ENCODE measurements around the gene DNAJC4. TPM values are rescaled to one million over a fixed set of nuclear protein-coding genes. Genes with fewer than 3 reads are reported as not detected.
A peak's percentile ranks its signal among the peaks of the same experiment; 100 is the strongest.

Gene DNAJC4
- total and polyA plus RNA-seq, 2 donors = 10.7 to 57.6 TPM

DNA sequence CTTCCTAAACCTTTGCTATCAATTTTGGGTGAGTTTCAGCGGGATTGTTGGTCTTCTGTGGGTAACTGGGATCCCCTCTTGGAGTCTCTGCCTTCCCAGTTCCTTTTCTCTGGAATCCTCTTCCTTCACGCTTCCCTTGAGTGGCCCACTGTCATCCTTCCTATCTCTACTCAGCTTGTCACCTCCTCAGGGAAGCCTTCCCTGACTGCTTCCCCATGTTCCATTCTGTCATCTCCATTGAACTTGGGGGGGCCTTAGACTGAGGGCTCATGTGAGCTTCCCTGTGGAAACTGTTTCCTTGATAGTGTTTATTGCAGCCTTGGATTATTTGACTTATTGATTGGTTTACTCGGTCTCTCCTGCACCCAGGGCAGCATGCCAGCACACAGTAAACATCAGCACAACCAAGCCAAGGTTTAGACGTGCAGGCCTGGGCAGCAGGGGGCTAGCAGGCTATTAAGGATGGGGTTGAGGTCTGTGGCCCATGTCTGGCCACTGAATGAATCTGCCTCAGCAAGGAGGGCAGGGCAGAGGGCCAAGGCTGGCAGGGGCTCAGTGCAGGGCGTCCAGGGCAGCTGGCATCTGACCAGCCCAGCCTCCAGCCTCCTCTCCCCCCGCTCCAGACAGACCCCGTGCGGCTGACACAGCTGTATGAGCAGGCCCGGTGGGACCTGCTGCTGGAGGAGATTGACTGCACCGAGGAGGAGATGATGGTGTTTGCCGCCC is 11.6 kb upstream of the DNAJC4 start:
- no peaks in the 10 kb centered on the region for H3K4me1 ChIP-seq (ENCODE audit: insufficient read depth)
- 64% methylated on average over 11 of the region's 11 CpGs for WGBS
- no peak overlapping the region for H3K27ac ChIP-seq (ENCODE audit: low read depth)
- H3K4me3 ChIP-seq (ENCODE audit: low read depth, low read length) = no peak overlapping the region
- H3K36me3 ChIP-seq (ENCODE audit: insufficient read depth) = no peaks in the 10 kb centered on the region
- no peak for DNase-seq (ENCODE audit: extremely low spot score)

DNA sequence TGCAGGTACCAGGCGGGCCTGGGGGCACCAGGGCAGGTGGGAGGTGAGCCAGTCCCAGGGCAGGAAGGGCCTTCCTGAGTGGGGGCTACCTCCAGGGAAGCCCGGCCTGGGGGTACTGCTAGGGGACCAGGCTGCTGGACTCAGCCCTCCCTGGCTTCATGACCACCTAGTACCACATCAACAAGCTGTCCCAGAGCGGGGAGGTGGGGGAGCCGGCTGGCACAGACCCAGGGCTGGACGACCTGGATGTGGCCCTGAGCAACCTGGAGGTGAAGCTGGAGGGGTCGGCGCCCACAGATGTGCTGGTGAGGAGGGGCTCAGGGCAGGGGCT is 11.0 kb upstream of the DNAJC4 start:
- 90% methylated on average over 7 of the region's 7 CpGs for WGBS
- Histone ChIP-seq H3K4me1 (ENCODE audit: insufficient read depth) (no peaks in the 10 kb centered on the region), H3K36me3 (ENCODE audit: insufficient read depth) (no peaks in the 10 kb centered on the region), H3K27ac (ENCODE audit: low read depth) (no peak overlapping the region), H3K4me3 (ENCODE audit: low read depth, low read length) (no peak overlapping the region)
- DNase-seq (ENCODE audit: extremely low spot score) = no peak

DNA sequence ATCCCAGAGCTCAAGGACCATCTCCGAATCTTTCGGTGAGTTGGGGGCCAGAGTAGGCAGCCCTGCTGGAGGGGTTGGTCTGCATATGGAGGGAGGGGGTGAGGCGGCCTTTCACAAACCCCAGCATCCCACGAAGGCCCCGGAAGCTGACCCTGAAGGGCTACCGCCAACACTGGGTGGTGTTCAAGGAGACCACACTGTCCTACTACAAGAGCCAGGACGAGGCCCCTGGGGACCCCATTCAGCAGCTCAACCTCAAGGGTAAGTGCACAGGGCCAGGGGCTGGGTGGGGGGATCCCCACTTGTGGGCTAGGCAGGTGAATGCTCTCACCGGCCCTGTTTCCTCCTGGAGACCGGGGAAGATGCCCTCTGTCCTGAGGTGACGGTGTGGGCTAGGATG is 10.6 kb upstream of the DNAJC4 start:
- no peak for DNase-seq (ENCODE audit: extremely low spot score)
- no peaks in the 10 kb centered on the region for H3K4me1 ChIP-seq (ENCODE audit: insufficient read depth)

DNA sequence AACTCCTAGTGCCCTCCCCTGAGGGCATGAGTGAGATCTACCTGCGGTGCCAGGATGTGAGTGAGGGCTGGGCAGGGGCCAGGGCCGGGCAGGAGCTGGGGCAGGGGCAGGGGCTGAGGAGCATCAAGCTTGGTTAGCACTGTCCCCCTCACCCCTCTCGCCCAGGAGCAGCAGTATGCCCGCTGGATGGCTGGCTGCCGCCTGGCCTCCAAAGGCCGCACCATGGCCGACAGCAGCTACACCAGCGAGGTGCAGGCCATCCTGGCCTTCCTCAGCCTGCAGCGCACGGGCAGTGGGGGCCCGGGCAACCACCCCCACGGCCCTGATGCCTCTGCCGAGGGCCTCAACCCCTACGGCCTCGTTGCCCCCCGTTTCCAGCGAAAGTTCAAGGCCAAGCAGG is 10.1 kb upstream of the DNAJC4 start:
- 94% methylated on average over 17 of the region's 17 CpGs for WGBS
- no peaks in the 10 kb centered on the region for H3K36me3 ChIP-seq (ENCODE audit: insufficient read depth)
- H3K27ac ChIP-seq (ENCODE audit: low read depth) = no peak overlapping the region
- DNase-seq (ENCODE audit: extremely low spot score) = no peak
- H3K4me3 ChIP-seq (ENCODE audit: low read depth, low read length) = no peak overlapping the region
- H3K4me1 ChIP-seq (ENCODE audit: insufficient read depth) = no peaks in the 10 kb centered on the region

More for the DNA sequence above, 10.6 kb upstream of the DNAJC4 start:
- Histone ChIP-seq H3K27ac (ENCODE audit: low read depth) (no peak overlapping the region), H3K4me3 (ENCODE audit: low read depth, low read length) (no peak overlapping the region), H3K36me3 (ENCODE audit: insufficient read depth) (no peaks in the 10 kb centered on the region)
- 92% methylated on average over 10 of the region's 10 CpGs for WGBS

DNA sequence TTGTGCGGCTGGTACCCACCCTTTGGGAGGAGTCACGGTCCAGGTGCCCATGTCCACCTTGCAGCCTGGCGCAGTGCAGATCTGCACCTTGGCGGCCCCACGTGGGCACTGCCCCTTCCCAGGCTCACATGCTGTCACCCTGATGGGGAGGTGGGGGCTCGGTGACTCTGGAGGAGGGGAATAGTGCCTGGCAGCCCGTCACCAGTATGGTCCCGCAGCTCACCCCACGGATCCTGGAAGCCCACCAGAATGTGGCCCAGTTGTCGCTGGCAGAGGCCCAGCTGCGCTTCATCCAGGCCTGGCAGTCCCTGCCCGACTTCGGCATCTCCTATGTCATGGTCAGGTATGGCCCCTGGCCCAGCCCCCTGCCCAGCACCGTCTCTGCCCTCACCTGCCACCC is 9.6 kb upstream of the DNAJC4 start:
- DNase-seq (ENCODE audit: extremely low spot score) = no peak
- 88% methylated on average over 14 of the region's 14 CpGs for WGBS
- H3K27ac ChIP-seq (ENCODE audit: low read depth) = no peak overlapping the region
- no peaks in the 10 kb centered on the region for H3K4me1 ChIP-seq (ENCODE audit: insufficient read depth)
- H3K36me3 ChIP-seq (ENCODE audit: insufficient read depth) = no peaks in the 10 kb centered on the region
- H3K4me3 ChIP-seq (ENCODE audit: low read depth, low read length) = no peak overlapping the region

DNA sequence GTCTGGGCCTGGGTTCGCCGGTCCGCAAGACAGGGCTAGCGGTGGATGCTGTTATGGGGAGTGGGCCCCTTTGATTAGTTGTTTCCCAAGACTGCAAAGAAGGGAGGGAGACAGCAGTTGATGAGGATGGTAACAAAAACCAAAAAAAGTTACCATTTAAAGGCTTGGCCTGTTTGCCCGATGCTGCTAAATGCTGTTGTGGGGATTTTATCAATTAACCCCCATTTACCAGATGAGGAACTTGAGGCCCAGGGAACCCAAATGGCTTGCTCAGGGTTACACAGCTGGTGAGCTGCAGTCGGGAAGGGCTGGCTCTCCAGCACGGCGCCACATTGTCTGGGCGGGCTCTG is 7.7 kb upstream of the DNAJC4 start:
- DNase-seq (ENCODE audit: extremely low spot score) = no peak
- H3K36me3 ChIP-seq (ENCODE audit: insufficient read depth) = no peaks in the 10 kb centered on the region
- H3K4me1 ChIP-seq (ENCODE audit: insufficient read depth) = no peaks in the 10 kb centered on the region
- H3K4me3 ChIP-seq (ENCODE audit: low read depth, low read length) = no peak overlapping the region
- no peak overlapping the region for H3K27ac ChIP-seq (ENCODE audit: low read depth)
- 68% methylated on average over 9 of the region's 9 CpGs for WGBS

DNA sequence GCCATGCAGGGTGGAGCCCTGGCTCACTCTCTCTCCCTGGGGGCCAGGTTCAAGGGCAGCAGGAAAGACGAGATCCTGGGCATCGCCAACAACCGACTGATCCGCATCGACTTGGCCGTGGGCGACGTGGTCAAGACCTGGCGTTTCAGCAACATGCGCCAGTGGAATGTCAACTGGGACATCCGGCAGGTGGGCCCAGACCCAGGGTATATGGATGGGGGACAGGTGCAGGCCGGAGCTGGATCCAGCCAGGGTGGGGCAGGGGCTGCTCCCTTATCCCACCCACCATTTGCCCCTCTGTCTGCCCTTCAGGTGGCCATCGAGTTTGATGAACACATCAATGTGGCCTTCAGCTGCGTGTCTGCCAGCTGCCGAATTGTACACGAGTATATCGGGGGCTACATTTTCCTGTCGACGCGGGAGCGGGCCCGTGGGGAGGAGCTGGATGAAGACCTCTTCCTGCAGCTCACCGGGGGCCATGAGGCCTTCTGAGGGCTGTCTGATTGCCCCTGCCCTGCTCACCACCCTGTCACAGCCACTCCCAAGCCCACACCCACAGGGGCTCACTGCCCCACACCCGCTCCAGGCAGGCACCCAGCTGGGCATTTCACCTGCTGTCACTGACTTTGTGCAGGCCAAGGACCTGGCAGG is 7.2 kb upstream of the DNAJC4 start:
- DNase-seq (ENCODE audit: extremely low spot score) = no peak
- Histone ChIP-seq H3K36me3 (ENCODE audit: insufficient read depth) (no peaks in the 10 kb centered on the region), H3K27ac (ENCODE audit: low read depth) (no peak overlapping the region), H3K4me3 (ENCODE audit: low read depth, low read length) (no peak overlapping the region), H3K4me1 (ENCODE audit: insufficient read depth) (no peaks in the 10 kb centered on the region)
- 79% methylated on average over 24 of the region's 24 CpGs for WGBS

GRCh38 chr11:64224151-64224890 is 6.0 kb upstream of the DNAJC4 start:
- no peak overlapping the region for H3K4me3 ChIP-seq (ENCODE audit: low read depth, low read length)
- no peaks in the 10 kb centered on the region for H3K36me3 ChIP-seq (ENCODE audit: insufficient read depth)
- DNase-seq (ENCODE audit: extremely low spot score) = no peak
- 91% methylated on average over 17 of the region's 17 CpGs for WGBS
- H3K27ac ChIP-seq (ENCODE audit: low read depth) = no peak overlapping the region
- H3K4me1 ChIP-seq (ENCODE audit: insufficient read depth) = no peaks in the 10 kb centered on the region

DNA sequence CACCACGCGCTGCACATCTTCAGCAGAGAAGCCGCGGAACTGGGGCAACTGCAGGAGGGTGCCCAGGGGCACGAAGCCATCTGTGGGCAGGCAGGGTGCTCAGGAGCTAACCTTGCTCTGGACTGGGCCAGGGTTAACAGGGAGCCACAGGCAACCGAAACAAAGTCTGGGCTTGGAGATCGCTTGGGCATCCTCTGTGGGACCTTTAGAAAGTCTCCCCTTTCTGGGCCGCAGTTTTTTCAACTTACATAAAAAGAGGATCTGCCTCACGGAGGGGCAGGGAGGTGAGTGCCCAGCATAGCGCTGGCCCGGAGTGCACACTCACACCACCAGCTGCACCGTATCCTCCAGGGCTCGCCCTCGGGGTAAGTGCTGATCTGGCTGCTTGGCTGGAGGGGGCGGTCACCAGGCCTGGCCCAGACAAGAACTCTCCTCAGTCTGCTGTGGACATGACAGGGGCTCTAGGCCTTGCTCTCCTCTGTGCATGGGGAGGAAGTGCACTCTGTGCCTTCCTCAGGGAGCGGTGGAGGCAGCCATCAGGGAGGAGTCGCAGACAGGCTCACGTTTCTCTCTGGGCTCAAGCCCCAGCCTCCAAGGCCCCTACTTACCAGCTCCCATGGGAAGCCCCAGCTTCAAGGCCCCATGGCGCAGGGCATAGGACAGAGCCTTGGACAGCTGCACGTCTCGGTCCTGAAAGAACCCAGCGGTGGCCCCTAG is 5.3 kb upstream of the DNAJC4 start:
- WGBS = 62% methylated on average over 22 of the region's 22 CpGs
- Histone ChIP-seq H3K27ac (ENCODE audit: low read depth) (no peak overlapping the region), H3K4me1 (ENCODE audit: insufficient read depth) (no peaks in the 10 kb centered on the region), H3K4me3 (ENCODE audit: low read depth, low read length) (peak overlapping the region; percentile 62), H3K36me3 (ENCODE audit: insufficient read depth) (no peaks in the 10 kb centered on the region)
- no peak for DNase-seq (ENCODE audit: extremely low spot score)

- Histone ChIP-seq H3K27ac (ENCODE audit: low read depth) (peak within 1 kb of the TSS; percentile 73), H3K4me1 (ENCODE audit: insufficient read depth) (no peaks in the 10 kb centered on the region)
- under 1% methylated on average over 54 of the region's 54 CpGs for WGBS
Measured at GRCh38 chr11:64225608-64226506, 4.5 kb upstream of the DNAJC4 start, which contains the start of the genes NUDT22 and TRPT1. Gene NUDT22, plus strand, starts transcription at chr11:64226274. Its CDS starts 379 bp downstream, at chr11:64226653. Gene TRPT1, minus strand, starts transcription at chr11:64226186. Its CDS starts 326 bp downstream, at chr11:64225860.

GRCh38 chr11:64226507-64227051 is 3.8 kb upstream of the DNAJC4 start:
- Histone ChIP-seq H3K4me1 (ENCODE audit: insufficient read depth) (no peaks in the 10 kb centered on the region), H3K36me3 (ENCODE audit: insufficient read depth) (no peaks in the 10 kb centered on the region), H3K4me3 (ENCODE audit: low read depth, low read length) (peak overlapping the region; percentile 62), H3K27ac (ENCODE audit: low read depth) (peak overlapping the region; percentile 48)
- no peak for DNase-seq (ENCODE audit: extremely low spot score)
- WGBS = 12% methylated on average over 26 of the region's 26 CpGs

More at GRCh38 chr11:64225608-64226506, 4.5 kb upstream of the DNAJC4 start, which contains the start of the genes NUDT22 and TRPT1:
- peak; percentile 72 for DNase-seq (ENCODE audit: extremely low spot score)
- no peaks in the 10 kb centered on the region for H3K36me3 ChIP-seq (ENCODE audit: insufficient read depth)
- peak within 1 kb of the TSS; percentile 62 for H3K4me3 ChIP-seq (ENCODE audit: low read depth, low read length)

GRCh38 chr11:64227405-64227956 is 2.9 kb upstream of the DNAJC4 start:
- Histone ChIP-seq H3K27ac (ENCODE audit: low read depth) (no peak overlapping the region), H3K4me1 (ENCODE audit: insufficient read depth) (no peaks in the 10 kb centered on the region), H3K4me3 (ENCODE audit: low read depth, low read length) (peak overlapping the region; percentile 62), H3K36me3 (ENCODE audit: insufficient read depth) (no peaks in the 10 kb centered on the region)
- 63% methylated on average over 3 of the region's 3 CpGs for WGBS
- DNase-seq (ENCODE audit: extremely low spot score) = no peak
